Measurements from ENCODE around the gene PCDH18.
A peak's percentile ranks its signal among the peaks of the same experiment; 100 is the strongest.

DNA sequence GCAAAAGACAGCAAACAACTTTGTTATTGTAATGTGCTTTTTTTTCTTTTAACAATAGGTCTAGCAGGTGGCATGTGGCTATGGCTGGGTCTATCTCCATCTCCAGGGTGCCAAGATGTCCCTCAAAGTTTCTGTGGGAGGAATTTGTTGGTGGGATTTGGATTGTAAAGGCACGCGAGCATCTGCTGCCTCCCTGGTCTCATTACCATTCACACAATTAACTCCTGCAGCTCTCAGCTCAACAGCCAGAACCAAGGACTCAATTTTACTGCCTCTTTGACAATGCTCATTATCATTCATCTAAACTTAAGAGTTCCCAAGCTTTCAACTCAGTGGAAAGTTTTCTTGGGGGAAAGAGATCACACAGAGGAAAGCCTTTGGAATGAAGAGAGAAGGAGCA is 10.9 kb upstream of the PCDH18 start:
- TF ChIP-seq POLR2AphosphoS5 (IDR thresholded peaks at IDR 0.05; ENCODE audit: low read depth, low read length) (no peak), TAF1 (IDR thresholded peaks at IDR 0.05; ENCODE audit: borderline replicate concordance, insufficient read depth, low read length) (0 out of 2 replicates have a peak, but pooled peaks have one; percentile 28)
- TF ChIP-seq, protein P1, sequence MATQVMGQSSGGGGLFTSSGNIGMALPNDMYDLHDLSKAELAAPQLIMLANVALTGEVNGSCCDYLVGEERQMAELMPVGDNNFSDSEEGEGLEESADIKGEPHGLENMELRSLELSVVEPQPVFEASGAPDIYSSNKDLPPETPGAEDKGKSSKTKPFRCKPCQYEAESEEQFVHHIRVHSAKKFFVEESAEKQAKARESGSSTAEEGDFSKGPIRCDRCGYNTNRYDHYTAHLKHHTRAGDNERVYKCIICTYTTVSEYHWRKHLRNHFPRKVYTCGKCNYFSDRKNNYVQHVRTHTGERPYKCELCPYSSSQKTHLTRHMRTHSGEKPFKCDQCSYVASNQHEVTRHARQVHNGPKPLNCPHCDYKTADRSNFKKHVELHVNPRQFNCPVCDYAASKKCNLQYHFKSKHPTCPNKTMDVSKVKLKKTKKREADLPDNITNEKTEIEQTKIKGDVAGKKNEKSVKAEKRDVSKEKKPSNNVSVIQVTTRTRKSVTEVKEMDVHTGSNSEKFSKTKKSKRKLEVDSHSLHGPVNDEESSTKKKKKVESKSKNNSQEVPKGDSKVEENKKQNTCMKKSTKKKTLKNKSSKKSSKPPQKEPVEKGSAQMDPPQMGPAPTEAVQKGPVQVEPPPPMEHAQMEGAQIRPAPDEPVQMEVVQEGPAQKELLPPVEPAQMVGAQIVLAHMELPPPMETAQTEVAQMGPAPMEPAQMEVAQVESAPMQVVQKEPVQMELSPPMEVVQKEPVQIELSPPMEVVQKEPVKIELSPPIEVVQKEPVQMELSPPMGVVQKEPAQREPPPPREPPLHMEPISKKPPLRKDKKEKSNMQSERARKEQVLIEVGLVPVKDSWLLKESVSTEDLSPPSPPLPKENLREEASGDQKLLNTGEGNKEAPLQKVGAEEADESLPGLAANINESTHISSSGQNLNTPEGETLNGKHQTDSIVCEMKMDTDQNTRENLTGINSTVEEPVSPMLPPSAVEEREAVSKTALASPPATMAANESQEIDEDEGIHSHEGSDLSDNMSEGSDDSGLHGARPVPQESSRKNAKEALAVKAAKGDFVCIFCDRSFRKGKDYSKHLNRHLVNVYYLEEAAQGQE (IDR thresholded peaks at IDR 0.05; ENCODE audit: insufficient read depth in 1 of 2, low read depth in 2 of 2, low read length in 2 of 2): no peak
